RWPE2 (cell line): ENCODE measurements around the gene TAGLN3.

ENCODE experiments used
- ATAC-seq: fragments of 200-7000 bp; cut with Tn5 transposase; 3 replicates; pipeline ENCODE4 v1.9.1; 2021; ENCODE audit warnings: low read depth
- DNase-seq: peaks from one replicate; pipeline ENCODE4 v3.0.0-alpha.2; 2020; ENCODE audit warnings: low spot score
- H3K27ac ChIP-seq: fragments of 450-650 bp; 2 replicates; pipeline ENCODE4 v1.5.1; 2017; ENCODE audit warnings: mild to moderate bottlenecking; ENCODE audit not compliant: poor library complexity, severe bottlenecking
- H3K27me3 ChIP-seq: fragments of 250-450 bp; sonication (Bioruptor Pico); 2 replicates; pipeline ENCODE4 v1.5.1; 2021; ENCODE audit warnings: mild to moderate bottlenecking, moderate library complexity; ENCODE audit not compliant: insufficient read depth, poor library complexity, severe bottlenecking
- H3K36me3 ChIP-seq: fragments of 250-450 bp; sonication (Bioruptor Pico); 2 replicates; pipeline ENCODE4 v1.5.1; 2020; ENCODE audit warnings: low read depth, mild to moderate bottlenecking, moderate library complexity
- H3K4me1 ChIP-seq: fragments of 250-450 bp; sonication (Bioruptor Pico); 2 replicates; pipeline ENCODE4 v1.5.1; 2021; ENCODE audit warnings: mild to moderate bottlenecking, moderate library complexity; ENCODE audit not compliant: insufficient read depth, poor library complexity, severe bottlenecking
- H3K4me3 ChIP-seq: fragments of 250-450 bp; sonication (Bioruptor Pico); 2 replicates; pipeline ENCODE4 v1.5.1; 2021; ENCODE audit warnings: mild to moderate bottlenecking, moderate library complexity; ENCODE audit not compliant: severe bottlenecking
- H3K9me3 ChIP-seq: fragments of 250-450 bp; sonication (Bioruptor Pico); 2 replicates; pipeline ENCODE4 v1.5.1; 2021; ENCODE audit warnings: mild to moderate bottlenecking, moderate library complexity; ENCODE audit not compliant: severe bottlenecking
- CTCF ChIP-seq: fragments of 450-650 bp; IDR thresholded peaks from one replicate; pipeline ENCODE4 v1.5.1; 2017; ENCODE audit warnings: mild to moderate bottlenecking, moderate library complexity; ENCODE audit not compliant: poor library complexity, severe bottlenecking

Gene TAGLN3

DNA sequence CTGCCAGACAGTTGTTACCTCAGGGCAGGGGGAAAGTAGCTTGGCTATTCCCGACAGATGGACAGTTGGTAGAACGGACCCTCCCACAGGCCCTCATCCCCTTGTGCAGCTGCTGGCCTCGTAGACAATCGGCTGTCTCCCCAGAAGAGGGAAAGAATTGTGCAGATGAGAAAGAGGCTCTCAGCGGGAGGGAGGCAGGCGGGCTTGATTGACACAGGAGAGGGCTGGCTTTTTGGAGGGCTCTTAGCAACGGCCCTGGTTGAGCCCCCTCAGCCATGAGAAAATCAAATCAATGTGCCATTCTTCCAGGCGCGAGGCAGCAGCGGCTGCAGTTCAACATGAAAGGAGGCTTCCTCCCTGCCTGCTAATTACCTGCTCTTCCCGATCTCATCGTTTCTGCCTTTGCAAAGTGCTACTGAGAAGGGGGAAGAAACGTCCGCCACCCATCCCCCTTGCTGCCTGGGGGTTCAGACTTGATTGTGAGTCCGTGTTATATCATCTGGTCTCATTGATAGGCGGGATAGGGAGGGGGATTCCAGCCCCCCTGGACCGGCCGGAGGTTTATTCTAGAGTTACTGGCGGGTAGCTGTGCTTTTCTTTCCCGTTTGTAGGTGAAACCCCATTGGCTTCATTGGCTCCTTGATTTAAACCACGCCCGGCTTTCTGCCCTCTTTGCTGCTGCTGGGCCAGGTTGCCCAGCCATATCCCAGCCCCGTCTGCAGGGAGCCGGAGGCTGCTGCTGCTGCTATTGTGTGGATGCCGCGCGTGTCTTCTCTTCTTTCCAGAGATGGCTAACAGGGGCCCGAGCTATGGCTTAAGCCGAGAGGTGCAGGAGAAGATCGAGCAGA lies at the start of gene TAGLN3:
TSS of gene TAGLN3 (plus strand) at position 287 of the 848 bp plus-strand sequence. CDS start at position 788, 501 bp downstream.
- Histone ChIP-seq H3K27ac (no peak within 1 kb of the TSS), H3K9me3 (no peaks in the 10 kb centered on the region), H3K27me3 (no peaks in the 10 kb centered on the region), H3K4me3 (peak within 1 kb of the TSS; percentile 20), H3K36me3 (no peaks in the 10 kb centered on the region), H3K4me1 (peaks cover 19% of the 10 kb centered on the region)
- TF ChIP-seq CTCF = no peak
- peak; percentile 63 for ATAC-seq
- DNase-seq = no peak

DNA sequence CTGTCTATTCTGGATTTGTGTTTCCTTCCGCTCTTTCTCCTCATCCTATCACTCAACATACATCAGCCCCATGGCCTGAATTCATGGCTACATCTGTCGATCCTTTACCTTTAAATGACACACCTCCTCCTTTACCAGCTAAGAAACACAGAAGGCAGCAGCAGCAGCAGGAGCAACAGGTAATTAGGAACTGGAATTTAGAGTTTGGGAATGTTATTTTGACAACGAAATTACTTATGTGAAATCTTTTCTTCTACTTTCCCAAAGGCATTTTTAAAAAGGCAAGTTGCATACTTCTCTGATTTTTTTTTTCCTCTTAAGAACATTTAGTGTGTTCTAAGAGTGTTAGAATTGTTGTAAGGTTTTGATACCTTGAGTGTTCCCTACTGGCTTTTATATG lies 49.0 kb upstream of the TAGLN3 start:
- peaks cover 97% of the 10 kb centered on the region for H3K36me3 ChIP-seq
- H3K4me1 ChIP-seq = no peaks in the 10 kb centered on the region
- no peak overlapping the region for H3K4me3 ChIP-seq
- no peaks in the 10 kb centered on the region for H3K27me3 ChIP-seq
- ATAC-seq (no peak), DNase-seq (no peak)
- no peak for TF ChIP-seq CTCF
- no peak overlapping the region for H3K27ac ChIP-seq
- H3K9me3 ChIP-seq = no peaks in the 10 kb centered on the region

DNA sequence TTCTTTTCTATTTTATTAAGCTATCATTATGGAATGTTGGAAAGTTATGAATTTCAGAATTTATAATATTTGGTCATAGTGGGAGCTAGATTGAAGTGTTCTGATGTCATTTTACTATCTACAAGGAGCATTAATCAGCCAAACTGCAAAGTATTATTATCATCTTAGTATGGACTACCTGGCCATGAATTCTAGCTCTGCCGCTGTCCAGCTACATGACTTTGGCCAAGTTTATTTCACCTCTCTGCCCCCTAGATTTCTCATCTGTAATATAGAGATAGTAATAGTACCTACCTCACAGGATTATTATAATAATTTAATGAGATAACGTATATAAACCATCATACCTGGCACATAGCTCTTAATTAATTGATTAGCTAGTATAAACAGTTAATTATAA lies 47.7 kb upstream of the TAGLN3 start:
- Histone ChIP-seq H3K27ac (no peak overlapping the region), H3K4me1 (no peaks in the 10 kb centered on the region), H3K9me3 (no peaks in the 10 kb centered on the region), H3K4me3 (no peak overlapping the region), H3K27me3 (no peaks in the 10 kb centered on the region), H3K36me3 (peaks cover 99% of the 10 kb centered on the region)
- DNase-seq (no peak), ATAC-seq (no peak)
- TF ChIP-seq CTCF = no peak

DNA sequence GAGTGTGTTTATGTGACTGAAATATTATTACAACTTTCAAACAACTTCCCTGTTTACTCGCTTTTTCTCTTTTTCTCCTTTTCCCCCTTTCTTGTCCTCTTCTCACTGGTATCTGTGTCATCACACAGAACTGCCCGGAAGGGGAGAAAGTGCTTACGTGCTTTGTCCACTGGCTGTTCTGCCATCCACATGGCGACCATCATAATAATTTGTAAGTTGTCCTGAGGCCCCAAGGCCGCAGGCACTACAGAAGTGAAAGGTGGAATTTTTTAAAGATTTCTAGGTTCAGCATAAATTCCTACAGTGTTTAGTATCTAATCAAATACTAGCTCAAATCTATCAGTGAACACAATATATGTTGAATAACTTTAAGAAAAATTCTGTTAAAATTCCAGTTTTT lies 46.6 kb upstream of the TAGLN3 start:
- Histone ChIP-seq H3K27me3 (no peaks in the 10 kb centered on the region), H3K4me3 (no peak overlapping the region), H3K27ac (no peak overlapping the region), H3K36me3 (peaks cover 99% of the 10 kb centered on the region), H3K4me1 (no peaks in the 10 kb centered on the region), H3K9me3 (no peaks in the 10 kb centered on the region)
- DNase-seq (no peak), ATAC-seq (no peak)
- TF ChIP-seq CTCF = no peak

DNA sequence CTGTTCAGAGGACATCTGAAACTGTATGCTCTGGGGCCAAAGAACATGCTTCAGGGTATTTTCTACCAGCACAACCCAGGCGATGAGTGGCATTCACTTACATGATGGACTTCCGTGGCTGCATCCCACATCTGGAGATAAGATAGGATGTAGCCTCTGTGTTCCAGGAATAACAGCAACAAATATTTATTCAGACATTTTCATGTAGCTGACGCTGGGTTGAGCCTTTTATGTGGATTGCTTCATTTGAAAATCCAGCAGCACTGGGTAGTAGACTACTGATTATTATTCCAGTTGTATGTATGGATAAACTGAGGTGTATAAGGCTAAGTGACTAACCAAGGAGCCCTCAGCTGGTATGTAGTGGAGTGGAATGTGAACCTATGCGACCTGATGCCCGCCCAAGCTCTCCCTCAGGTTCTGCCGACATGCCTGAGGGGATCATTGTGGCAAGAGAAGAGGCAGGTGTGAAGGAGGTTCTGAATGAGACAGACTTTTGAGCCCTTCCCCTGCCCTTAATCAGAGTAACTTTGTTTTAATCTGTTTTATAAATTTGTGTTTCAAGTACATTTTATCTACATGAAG lies 45.8 kb upstream of the TAGLN3 start:
- Histone ChIP-seq H3K4me1 (no peaks in the 10 kb centered on the region), H3K9me3 (no peaks in the 10 kb centered on the region), H3K4me3 (no peak overlapping the region), H3K36me3 (peaks cover 99% of the 10 kb centered on the region), H3K27ac (no peak overlapping the region), H3K27me3 (no peaks in the 10 kb centered on the region)
- DNase-seq = no peak
- ATAC-seq = no peak
- TF ChIP-seq CTCF = no peak
